Fibroblast of skin of left quadriceps (primary cell): ENCODE measurements around the gene ZNF441.
"Not testable (repeated sequence)": the region's sequence is repeated elsewhere in the genome, so short reads cannot be mapped to it uniquely, and the experiment has no call there.

Experiments used
- DNase-seq, 2 experiments: peaks; one replicate each; pipeline ENCODE4 v3.0.0-alpha.2; 2013; ENCODE audit warnings: low read depth in 2 of 2

Gene ZNF441

DNA sequence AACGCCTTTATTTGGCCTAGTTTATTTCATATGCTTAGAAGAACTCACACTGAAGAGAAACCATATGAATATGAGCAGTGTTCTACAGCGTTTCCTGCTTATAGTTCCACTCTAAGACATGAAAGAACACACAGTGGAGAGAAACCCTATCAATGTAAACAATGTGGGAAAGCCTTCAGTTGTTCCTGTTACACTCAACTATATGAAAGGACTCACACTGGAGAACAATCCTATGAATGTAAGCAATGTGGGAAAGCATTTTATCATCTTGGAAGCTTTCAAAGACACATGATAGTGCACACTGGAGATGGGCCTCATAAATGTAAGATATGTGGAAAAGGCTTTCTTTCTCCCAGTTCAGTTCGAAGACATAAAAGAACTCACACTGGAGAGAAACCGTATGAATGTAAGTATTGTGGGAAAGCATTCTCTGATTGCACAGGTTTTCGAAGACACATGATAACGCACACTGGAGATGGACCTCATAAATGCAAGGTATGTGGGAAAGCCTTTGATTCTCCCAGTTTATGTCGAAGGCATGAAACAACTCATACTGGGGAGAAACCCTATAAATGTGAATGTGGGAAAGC is 13.7 kb downstream of the ZNF441 start:
- DNase-seq, result no peak

DNA sequence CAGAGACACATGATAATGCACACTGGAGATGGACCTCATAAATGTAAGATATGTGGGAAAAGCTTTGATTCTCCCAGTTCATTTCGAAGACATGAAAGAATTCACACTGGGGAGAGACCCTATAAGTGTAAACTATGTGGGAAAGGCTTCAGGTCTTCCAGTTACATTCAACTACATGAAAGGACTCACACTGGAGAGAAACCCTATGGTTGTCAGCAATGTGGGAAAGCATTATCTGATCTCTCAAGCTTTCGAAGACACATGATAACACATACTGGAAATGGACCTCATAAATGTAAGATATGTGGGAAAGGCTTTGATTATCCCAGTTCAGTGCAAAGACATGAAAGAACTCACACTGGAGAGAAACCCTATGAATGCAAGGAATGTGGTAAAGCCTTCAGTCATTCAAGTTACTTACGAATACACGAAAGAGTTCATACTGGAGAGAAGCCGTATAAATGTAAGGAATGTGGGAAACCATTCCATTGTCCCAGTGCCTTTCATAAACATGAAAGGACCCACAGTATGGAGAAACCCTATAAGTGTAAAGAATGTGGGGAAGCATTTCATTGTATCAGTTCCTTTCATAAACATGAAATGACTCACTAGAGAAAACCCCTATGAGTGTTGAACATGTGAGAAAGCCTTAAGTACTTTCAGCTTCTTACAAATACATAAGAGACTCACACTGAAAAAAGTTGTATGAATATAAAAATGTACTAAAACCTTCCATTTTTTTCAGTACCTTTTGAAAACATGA is 14.7 kb downstream of the ZNF441 start:
- no peak for DNase-seq

DNA sequence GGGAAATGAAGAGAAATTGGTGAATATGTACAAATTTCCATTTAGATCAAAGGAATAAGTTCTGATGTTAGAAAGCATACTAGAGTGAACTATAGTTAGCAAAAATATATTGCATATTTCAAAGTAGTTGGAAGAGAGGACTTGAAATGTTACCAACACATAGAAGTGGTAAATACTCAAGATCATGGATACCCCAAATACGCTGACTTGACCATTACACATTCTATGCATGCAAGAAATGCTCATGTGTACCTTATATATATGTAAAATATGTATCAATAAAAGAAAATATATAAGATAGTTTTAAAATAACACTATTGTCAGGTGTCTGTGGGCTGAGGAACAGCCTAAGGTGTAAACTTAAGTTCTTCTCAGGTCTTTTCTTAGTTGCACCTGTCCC is 17.0 kb downstream of the ZNF441 start:
- no peak for DNase-seq

DNA sequence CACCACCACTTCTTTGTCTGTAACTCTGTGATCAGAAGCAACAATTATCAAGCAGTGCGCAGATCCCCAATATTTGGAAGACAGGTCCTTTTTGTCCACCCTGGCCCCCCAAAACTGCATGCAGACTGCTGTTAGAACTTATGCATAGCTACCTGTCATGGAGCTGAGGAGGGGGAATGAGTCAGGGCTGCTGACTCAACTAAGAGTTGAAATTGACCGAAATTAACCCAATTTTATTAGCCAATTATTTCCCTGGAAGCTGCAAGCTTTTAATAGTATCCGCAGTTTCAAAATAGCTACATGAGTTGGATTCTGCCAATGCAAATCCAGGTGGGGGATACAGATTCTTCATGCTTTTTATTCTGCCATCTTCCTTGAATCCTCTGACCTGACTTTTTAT is 17.6 kb downstream of the ZNF441 start:
- DNase-seq, result no peak

DNA sequence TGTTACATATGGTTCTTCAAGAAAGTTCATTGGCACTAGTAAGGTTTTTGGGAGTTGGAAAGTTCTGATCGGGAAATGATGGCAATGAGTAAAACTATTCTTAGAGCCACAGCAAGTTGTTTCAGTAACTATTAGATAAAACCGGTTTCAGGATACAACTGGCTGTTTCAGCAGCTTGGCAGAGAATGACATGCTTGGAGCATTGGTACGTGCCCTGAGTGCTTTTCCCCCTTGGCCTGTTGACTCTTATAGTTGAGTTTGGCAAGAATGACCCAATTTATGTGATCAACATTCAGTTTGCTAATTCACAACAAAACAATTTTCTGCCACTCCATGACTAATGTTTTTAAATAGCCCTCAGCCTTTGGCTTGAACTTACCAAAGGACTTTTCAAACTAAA is 20.7 kb downstream of the ZNF441 start:
- no peak for DNase-seq

DNA sequence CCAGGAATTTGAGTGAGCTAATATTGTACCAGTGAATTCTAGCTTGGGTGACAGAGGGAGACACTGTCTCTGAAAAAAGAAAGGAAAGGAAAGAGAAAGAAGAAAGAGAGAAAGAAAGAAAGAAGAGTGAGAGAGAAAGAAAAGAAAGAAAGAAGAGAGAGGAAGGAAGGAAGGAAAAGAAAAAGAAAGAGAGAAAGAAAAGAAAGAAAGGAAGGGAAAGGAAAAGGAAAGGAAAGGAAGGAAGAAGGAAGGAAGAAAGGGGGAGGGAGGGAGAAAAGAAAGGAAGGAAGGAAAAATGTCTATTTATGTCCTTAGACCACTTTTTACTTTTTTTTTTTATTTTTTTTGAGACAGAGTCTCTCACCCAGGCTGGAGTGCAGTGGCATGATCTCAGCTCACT is 26.1 kb downstream of the ZNF441 start:
- DNase-seq, result no peak

DNA sequence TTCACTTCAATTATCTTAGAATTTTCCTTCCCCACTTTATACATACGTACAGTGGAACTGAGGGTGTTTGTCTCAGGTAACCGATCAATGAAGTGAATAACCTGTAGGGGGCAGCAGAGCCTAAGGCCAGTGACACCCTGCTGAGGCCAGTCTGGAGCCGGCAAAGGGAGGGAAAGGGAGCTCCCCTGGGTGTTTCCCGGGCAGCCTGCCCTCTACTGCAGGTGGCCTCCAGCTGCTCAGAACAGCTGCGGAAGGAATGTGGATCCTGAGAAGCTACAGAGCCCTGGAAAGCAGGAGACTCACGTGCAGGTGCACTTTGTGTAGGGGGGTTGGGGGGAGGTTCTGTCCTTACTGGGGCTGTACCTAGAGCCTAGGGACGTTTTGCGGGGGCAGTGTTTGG is 30.7 kb downstream of the ZNF441 start:
- peak; percentile 72 to 77 for DNase-seq

DNA sequence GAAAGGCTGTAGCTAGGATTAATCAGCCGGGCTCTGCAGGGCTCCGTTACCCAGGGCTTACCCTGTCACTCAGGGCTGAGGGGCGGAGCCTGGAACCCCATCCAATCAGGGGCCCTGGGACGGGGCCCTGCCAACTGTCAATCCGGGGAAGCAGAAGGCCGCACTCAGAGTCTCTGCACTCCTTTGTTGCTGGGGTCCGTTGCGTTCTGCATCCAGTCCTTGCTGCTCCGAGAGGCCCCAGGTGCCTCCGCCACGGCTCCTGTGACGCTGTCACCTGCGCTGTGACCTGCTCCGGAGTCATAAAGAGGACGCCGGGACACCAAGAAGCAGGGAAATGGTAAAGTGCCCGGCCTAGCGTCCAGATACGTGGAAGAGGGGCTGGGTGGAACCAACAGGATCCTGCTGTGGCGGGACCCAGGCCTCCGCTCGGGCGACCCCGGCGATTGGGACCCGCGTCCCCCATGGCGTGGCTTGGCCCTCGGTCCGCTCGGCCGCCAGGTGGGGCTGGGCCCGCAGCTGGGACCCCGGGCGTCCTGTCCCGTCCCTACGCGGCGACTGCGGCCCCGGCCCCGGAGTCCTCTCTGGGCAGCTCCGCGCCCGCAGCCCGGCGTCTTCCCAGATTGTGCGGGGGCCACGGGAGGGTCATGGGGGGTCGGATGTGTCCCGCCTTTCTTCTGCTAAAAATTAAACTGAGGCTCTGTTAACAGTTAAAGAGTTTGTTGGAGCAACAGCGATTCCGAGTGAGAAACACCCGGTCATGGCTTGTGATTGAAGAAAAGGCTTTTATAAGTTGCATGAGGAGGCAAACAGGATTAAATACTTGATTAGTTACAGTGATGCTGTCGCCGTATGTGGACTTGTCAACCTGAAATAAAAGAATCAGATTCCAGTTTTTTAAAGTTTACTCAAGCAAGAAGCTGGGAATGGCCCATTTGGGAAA is 31.9 kb downstream of the ZNF441 start, which contains the start of gene ZNF491:
TSS of gene ZNF491 (plus strand) at position 133 of the 940 bp plus-strand sequence. CDS start 7,431 bp downstream, outside the sequence.
- peak; percentile 68 for DNase-seq

DNA sequence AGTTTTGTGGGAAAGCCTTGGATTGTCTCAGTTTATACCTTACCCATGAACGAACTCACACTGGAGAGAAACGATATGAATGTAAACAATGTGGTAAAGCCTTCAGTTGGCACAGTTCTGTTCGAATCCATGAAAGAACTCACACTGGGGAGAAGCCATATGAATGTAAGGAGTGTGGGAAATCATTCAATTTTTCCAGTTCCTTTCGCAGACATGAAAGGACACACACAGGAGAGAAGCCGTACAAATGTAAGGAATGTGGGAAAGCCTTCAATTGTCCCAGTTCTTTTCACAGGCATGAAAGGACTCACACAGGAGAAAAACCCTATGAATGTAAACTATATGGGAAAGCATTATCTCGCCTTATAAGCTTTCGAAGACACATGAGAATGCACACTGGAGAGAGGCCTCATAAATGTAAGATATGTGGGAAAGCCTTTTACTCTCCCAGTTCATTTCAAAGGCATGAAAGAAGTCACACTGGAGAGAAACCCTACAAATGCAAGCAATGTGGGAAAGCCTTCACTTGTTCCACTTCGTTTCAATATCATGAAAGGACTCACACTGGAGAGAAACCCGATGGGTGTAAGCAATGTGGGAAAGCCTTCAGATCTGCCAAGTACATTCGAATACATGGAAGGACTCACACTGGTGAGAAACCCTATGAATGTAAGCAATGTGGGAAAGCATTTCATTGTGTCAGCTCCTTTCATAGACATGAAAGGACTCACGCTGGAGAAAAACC is 39.7 kb downstream of the ZNF441 start:
- no peak for DNase-seq

DNA sequence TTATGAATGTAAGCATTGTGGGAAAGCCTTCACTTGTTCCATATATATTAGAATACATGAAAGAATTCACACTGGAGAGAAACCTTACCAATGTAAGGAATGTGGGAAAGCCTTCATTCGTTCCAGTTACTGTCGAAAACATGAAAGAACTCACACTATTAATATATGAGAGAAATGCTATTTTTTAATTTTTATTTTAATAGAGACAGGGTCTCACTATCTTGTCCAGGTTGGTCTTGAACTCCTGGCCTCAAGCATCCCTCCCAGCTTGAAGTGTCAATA is 40.2 kb downstream of the ZNF441 start:
- no peak for DNase-seq

DNA sequence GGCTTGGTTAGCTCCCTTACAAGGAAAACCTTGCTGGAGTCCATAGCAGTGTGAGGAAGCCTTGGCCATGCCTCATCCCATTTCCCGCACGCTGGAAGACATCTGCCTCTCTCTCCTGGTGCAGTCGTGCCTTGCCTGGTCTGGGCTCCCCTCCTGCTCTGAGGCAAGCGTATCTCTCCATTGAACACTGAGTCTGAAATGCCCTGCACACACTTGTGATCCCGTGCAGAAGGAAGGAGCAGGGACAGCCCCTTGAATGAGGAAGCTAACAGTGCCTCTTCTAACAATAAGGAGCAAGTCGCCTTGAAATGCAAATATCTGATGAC is 46.9 kb downstream of the ZNF441 start:
- no peak for DNase-seq

DNA sequence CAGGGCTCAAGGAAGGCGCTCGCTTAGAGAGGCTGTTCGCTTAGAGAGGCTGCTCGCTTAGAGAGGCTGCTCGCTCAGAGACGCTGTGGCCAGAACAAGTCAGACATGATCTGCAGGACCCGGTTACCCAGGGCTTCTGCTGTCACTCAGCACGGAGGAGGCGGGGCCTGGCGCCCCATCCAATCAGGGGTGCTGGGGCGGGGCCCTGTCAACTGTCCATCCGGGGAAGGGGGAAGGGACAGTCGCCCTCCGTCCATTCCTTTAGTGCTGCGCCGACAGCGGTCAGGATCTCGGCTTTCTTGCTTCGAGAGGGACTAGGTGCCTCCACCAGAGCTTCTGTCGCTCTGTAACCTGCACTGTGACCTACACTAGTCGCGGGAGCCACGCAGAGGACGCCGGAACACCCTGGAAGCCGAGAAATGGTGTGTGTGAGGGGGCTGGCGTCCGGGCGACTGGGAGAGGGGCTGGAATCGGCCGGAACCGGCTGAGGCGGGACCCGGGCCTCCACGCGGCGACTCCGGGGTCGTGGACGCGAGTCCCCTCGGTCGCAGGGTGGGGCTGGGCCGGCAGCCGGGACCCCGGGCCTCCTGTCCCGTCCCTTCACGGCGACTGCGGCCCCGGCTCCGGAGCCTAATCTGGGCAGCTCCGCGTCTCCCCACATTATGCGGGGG is 47.4 kb downstream of the ZNF441 start, which contains the start of gene ZNF440:
TSS of gene ZNF440 (plus strand) at position 245 of the 671 bp plus-strand sequence. CDS start at position 420, 175 bp downstream.
- peak; percentile 76 to 77 for DNase-seq

DNA sequence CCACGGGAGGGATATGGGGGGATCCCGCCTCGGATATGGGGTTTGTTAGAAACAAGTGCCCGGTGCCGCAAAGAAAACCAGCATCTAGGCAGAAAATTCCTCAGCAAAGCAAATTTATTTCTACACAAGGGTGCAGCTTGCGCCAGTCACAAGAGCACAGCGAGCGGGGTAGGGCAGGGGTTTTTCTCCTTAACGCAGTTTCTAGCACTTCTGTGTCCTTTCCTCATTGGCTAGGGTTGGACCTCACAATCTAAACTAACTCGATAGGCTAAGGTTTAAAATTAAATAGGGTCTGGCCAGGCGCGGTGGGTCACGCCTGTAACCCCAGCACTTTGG is 47.9 kb downstream of the ZNF441 start:
- no peak for DNase-seq

DNA sequence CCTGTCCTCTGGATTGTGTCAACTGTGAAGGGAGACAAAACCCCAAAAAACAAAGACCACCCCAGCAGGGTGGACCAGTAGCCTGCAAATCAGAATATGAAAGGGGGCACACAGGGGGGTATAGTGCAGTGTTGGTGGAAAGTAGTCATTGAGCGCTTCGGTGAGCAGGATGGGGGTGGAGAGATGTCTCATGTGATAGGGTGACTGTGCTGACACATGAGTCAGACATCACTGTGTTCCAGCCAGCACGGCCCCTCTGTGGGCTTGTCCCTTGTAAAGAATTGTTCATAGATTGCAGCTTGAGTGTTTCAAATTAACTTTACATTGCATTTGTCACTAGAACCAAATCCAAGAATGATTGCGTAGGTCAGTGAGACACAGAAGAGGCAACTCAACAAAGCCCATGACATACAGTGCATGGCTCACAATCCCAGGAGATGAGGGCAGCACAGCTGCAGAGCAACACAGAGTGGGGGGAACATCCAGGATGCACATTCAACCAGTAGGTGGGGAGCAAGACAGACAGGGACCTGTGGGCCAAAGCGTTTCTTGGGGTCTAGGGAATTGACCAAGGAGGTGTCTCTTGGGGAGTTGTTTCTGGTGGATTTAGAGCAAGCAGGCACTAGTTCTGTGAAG is 54.8 kb downstream of the ZNF441 start:
- no peak for DNase-seq

DNA sequence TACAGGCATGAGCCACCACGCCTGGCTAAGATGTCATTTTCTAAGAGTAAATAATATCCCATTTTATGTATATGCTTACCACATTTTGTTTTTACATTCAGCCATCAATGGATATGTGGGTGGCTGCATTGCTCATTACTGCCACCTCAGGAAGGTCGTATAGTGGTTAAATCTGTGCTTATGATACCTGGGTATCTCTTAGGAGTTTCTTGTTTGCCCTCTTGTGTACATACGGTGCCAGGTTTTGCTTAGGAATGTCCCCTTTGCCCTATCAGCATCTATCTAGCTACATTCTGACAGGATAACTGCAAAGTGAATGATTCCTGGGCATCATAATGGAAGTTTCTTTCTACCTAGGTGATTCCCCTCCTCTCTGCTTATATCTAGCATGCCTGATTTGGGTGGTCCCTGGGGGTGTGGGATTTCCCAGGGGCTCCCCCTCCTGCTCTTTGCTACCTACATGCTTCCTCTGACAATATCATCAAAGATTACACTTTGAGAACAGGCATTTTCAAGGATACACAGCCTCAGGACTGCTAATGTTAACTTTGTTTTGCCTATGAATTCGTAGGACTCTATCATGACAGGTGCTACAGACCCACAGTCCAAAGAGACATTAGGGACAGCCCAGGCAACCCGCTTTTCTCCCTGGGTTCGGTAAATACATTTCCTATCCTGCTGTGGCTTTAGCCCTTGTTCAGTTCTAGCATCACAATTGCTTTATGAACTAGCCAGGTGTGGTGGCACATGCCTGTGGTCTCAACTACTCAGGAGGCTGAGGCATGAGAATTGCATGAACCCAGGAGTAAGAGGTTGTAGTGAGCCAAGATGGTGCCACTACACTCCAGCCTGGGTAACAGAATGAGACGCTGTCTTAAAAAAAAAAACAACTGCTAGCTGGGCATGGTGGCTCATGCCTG is 62.4 kb downstream of the ZNF441 start:
- not testable (repeated sequence) for DNase-seq

DNA sequence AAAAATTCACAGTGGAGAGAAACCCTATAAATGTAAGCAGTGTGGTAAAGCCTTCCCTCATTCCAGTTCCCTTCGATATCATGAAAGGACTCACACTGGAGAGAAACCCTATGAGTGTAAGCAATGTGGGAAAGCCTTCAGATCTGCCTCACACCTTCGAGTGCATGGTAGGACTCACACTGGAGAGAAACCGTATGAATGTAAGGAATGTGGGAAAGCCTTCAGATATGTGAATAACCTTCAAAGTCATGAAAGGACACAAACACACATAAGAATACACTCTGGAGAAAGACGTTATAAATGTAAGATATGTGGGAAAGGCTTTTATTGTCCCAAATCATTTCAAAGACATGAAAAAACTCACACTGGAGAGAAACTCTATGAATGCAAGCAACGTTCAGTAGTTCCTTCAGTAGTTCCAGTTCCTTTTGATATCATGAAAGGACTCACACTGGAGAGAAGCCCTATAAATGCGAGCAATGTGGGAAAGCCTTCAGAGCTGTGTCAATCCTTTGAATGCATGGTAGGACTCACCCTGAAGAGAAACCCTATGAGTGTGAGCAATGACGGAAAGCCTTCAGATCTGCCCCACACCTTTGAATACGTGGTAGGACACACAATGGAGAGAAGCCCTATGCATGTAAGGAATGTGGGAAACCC is 65.6 kb downstream of the ZNF441 start:
- DNase-seq, result no peak

DNA sequence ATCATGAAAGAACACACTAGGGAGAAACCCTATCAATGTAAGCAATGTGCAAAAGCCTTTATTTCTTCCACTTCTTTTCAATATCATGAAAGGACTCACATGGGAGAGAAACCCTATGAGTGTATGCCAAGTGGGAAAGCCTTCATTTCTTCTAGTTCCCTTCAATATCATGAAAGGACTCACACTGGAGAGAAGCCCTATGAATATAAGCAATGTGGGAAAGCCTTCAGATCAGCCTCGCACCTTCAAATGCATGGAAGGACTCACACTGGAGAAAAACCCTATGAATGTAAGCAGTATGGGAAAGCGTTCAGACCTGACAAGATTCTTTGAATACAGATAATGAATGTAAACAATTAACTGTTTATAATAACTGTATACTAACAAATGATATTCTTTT is 66.7 kb downstream of the ZNF441 start:
- DNase-seq, result no peak
